ENCODE data around the gene CITED2. TPM values are rescaled to one million over a fixed set of nuclear protein-coding genes. Genes with fewer than 3 reads are reported as not detected.
"Not testable (repeated sequence)": the region's sequence is repeated elsewhere in the genome, so short reads cannot be mapped to it uniquely, and the experiment has no call there.

CITED2 gene
- total RNA-seq, 2 experiments from 2014 or later: 121 to 127 TPM

- Mint-ChIP-seq H3K4me3 (no peak overlapping the region), H3K36me3 (ENCODE audit: low read depth) (peaks cover 42% of the 10 kb centered on the region), H3K9me3 (no peaks in the 10 kb centered on the region), H3K27me3 (no peaks in the 10 kb centered on the region), H3K4me1 (peaks cover 41% of the 10 kb centered on the region), H3K27ac (peak overlapping the region; percentile 26)
- DNase-seq: no peak
- ChIA-PET POLR2A (interaction anchor here (0.7 to 1.8 kb wide), 12 partner anchors 9 to 519 kb away, joined by 3 to 9 read pairs (median 4); partner anchors contain the start of gene TXLNB), CTCF (interaction anchor here (0.6 to 8.0 kb wide), 51 partner anchors 9 to 1210 kb away, joined by 3 to 94 read pairs (median 4); partner anchors contain the start of genes CCDC28A and TXLNB)
Observed at GRCh38 chr6:139369568-139370282, 4.7 kb downstream of the CITED2 start.

GRCh38 chr6:139369068-139369467, 5.4 kb downstream of the CITED2 start:
- no peak for DNase-seq
- Mint-ChIP-seq H3K4me3 (no peak overlapping the region), H3K27me3 (no peaks in the 10 kb centered on the region), H3K4me1 (peaks cover 45% of the 10 kb centered on the region), H3K36me3 (ENCODE audit: low read depth) (peaks cover 38% of the 10 kb centered on the region), H3K9me3 (no peaks in the 10 kb centered on the region), H3K27ac (no peak overlapping the region)
- POLR2A ChIA-PET: interaction anchor here (0.8 to 1.8 kb wide), 10 partner anchors 9 to 256 kb away, joined by 3 to 9 read pairs (median 4); partner anchors contain the start of gene TXLNB
- CTCF ChIA-PET: interaction anchor here (0.6 to 8.0 kb wide), 37 partner anchors 9 to 1211 kb away, joined by 3 to 94 read pairs (median 4); partner anchors contain the start of gene CCDC28A

- Mint-ChIP-seq H3K36me3 (ENCODE audit: low read depth) (peaks cover 34% of the 10 kb centered on the region), H3K27me3 (no peaks in the 10 kb centered on the region), H3K4me3 (no peak overlapping the region), H3K9me3 (no peaks in the 10 kb centered on the region), H3K4me1 (peaks cover 48% of the 10 kb centered on the region), H3K27ac (no peak overlapping the region)
- ChIA-PET POLR2A (interaction anchor here (1.6 kb wide), 1 partner anchor 149 kb away, joined by 3 read pairs; no protein-coding TSS in a partner anchor), CTCF (interaction anchor here (0.6 to 2.6 kb wide), 2 partner anchors 149 to 203 kb away, joined by 4 to 7 read pairs; no protein-coding TSS in a partner anchor)
- no peak for DNase-seq
Observed at GRCh38 chr6:139368661-139369060, 5.8 kb downstream of the CITED2 start.

GRCh38 chr6:139367810-139368351, 6.6 kb downstream of the CITED2 start:
- H3K27me3 Mint-ChIP-seq: no peaks in the 10 kb centered on the region
- H3K4me1 Mint-ChIP-seq: peaks cover 56% of the 10 kb centered on the region
- no peak overlapping the region for H3K27ac Mint-ChIP-seq
- H3K9me3 Mint-ChIP-seq: no peaks in the 10 kb centered on the region
- H3K36me3 Mint-ChIP-seq (ENCODE audit: low read depth): peaks cover 26% of the 10 kb centered on the region
- ChIA-PET CTCF (interaction anchor here (0.6 to 2.6 kb wide), 2 partner anchors 149 to 202 kb away, joined by 4 to 7 read pairs; no protein-coding TSS in a partner anchor), POLR2A (interaction anchor here (1.6 kb wide), 1 partner anchor 148 kb away, joined by 3 read pairs; no protein-coding TSS in a partner anchor)
- DNase-seq: no peak
- H3K4me3 Mint-ChIP-seq: no peak overlapping the region

GRCh38 chr6:139364982-139365379, 9.5 kb downstream of the CITED2 start:
- Mint-ChIP-seq H3K9me3 (no peaks in the 10 kb centered on the region), H3K4me3 (no peak overlapping the region), H3K27me3 (no peaks in the 10 kb centered on the region), H3K36me3 (ENCODE audit: low read depth) (no peaks in the 10 kb centered on the region), H3K4me1 (peaks cover 47% of the 10 kb centered on the region), H3K27ac (no peak overlapping the region)
- no peak for DNase-seq
- POLR2A ChIA-PET: interaction anchor here (0.7 to 2.8 kb wide), 10 partner anchors 10 to 378 kb away, joined by 3 to 20 read pairs (median 4); partner anchors contain the start of genes CITED2, REPS1 and TXLNB
- CTCF ChIA-PET: interaction anchor here (0.6 to 2.5 kb wide), 52 partner anchors 9 to 778 kb away, joined by 3 to 170 read pairs (median 4); partner anchors contain the start of genes CCDC28A, CITED2 and TXLNB

- H3K4me1 Mint-ChIP-seq: peaks cover 41% of the 10 kb centered on the region
- H3K27ac Mint-ChIP-seq: no peak overlapping the region
- POLR2A ChIA-PET: interaction anchor here (0.7 to 2.8 kb wide), 12 partner anchors 10 to 377 kb away, joined by 3 to 20 read pairs (median 4); partner anchors contain the start of genes CITED2, REPS1 and TXLNB
- no peak for DNase-seq
- H3K36me3 Mint-ChIP-seq (ENCODE audit: low read depth): no peaks in the 10 kb centered on the region
- no peaks in the 10 kb centered on the region for H3K9me3 Mint-ChIP-seq
- no peaks in the 10 kb centered on the region for H3K27me3 Mint-ChIP-seq
- no peak overlapping the region for H3K4me3 Mint-ChIP-seq
- CTCF ChIA-PET: interaction anchor here (0.6 to 2.5 kb wide), 52 partner anchors 10 to 777 kb away, joined by 3 to 170 read pairs (median 4); partner anchors contain the start of genes CCDC28A, CITED2 and TXLNB
Observed at GRCh38 chr6:139364302-139364981, 10.0 kb downstream of the CITED2 start.

- ChIA-PET CTCF (interaction anchor here (0.7 to 2.5 kb wide), 30 partner anchors 10 to 773 kb away, joined by 3 to 170 read pairs (median 4); partner anchors contain the start of genes CITED2 and TXLNB), POLR2A (interaction anchor here (0.9 to 2.8 kb wide), 7 partner anchors 11 to 332 kb away, joined by 3 to 20 read pairs (median 10); partner anchors contain the start of genes CITED2 and TXLNB)
- peaks cover 40% of the 10 kb centered on the region for H3K4me1 Mint-ChIP-seq
- H3K36me3 Mint-ChIP-seq (ENCODE audit: low read depth); H3K27ac Mint-ChIP-seq; H3K9me3 Mint-ChIP-seq; H3K27me3 Mint-ChIP-seq; DNase-seq; H3K4me3 Mint-ChIP-seq: not testable (repeated sequence)
Observed at GRCh38 chr6:139363797-139364196, 10.7 kb downstream of the CITED2 start.

GRCh38 chr6:139363123-139363522, 11.3 kb downstream of the CITED2 start:
- POLR2A ChIA-PET; H3K36me3 Mint-ChIP-seq (ENCODE audit: low read depth); H3K27me3 Mint-ChIP-seq; H3K27ac Mint-ChIP-seq; H3K9me3 Mint-ChIP-seq; H3K4me3 Mint-ChIP-seq; DNase-seq: not testable (repeated sequence)
- peaks cover 37% of the 10 kb centered on the region for H3K4me1 Mint-ChIP-seq
- CTCF ChIA-PET: interaction anchor here (2.0 to 2.3 kb wide), 2 partner anchors 144 to 238 kb away, joined by 7 to 19 read pairs; no protein-coding TSS in a partner anchor

- no peak overlapping the region for H3K4me3 Mint-ChIP-seq
- no peaks in the 10 kb centered on the region for H3K36me3 Mint-ChIP-seq (ENCODE audit: low read depth)
- no peaks in the 10 kb centered on the region for H3K27me3 Mint-ChIP-seq
- H3K4me1 Mint-ChIP-seq: peaks cover 26% of the 10 kb centered on the region
- DNase-seq: no peak
- H3K27ac Mint-ChIP-seq: no peak overlapping the region
- POLR2A ChIA-PET: interaction anchor here (1.2 to 1.7 kb wide), 2 partner anchors 142 to 224 kb away, joined by 4 to 5 read pairs; no protein-coding TSS in a partner anchor
- H3K9me3 Mint-ChIP-seq: no peaks in the 10 kb centered on the region
- CTCF ChIA-PET: interaction anchor here (1.2 to 2.3 kb wide), 5 partner anchors 8 to 236 kb away, joined by 3 to 19 read pairs (median 5); no protein-coding TSS in a partner anchor
Observed at GRCh38 chr6:139361211-139361610, 13.2 kb downstream of the CITED2 start.

GRCh38 chr6:139356924-139357323, 17.5 kb downstream of the CITED2 start:
- Mint-ChIP-seq H3K27ac (no peak overlapping the region), H3K9me3 (peaks cover 4% of the 10 kb centered on the region), H3K4me3 (no peak overlapping the region), H3K4me1 (peaks cover 7% of the 10 kb centered on the region), H3K36me3 (ENCODE audit: low read depth) (no peaks in the 10 kb centered on the region), H3K27me3 (no peaks in the 10 kb centered on the region)
- POLR2A ChIA-PET: no interaction called here
- DNase-seq: no peak
- CTCF ChIA-PET: interaction anchor here (1.3 kb wide), 1 partner anchor 13 kb away, joined by 4 read pairs; no protein-coding TSS in a partner anchor

GRCh38 chr6:139355777-139356445, 18.5 kb downstream of the CITED2 start:
- Mint-ChIP-seq H3K4me1 (peaks cover under 1% of the 10 kb centered on the region), H3K36me3 (ENCODE audit: low read depth) (no peaks in the 10 kb centered on the region), H3K4me3 (no peak overlapping the region), H3K27me3 (no peaks in the 10 kb centered on the region), H3K27ac (no peak overlapping the region), H3K9me3 (peaks cover 4% of the 10 kb centered on the region)
- ChIA-PET POLR2A (no interaction called here), CTCF (interaction anchor here (1.3 to 2.9 kb wide), 3 partner anchors 14 to 137 kb away, joined by 3 to 14 read pairs (median 4); no protein-coding TSS in a partner anchor)
- no peak for DNase-seq

Measured in activated CD4-positive, alpha-beta memory T cell treated with anti-CD3 and anti-CD28 coated beads, Interleukin-2, amount 10 ng/mL, durations not matched to agents 7 days and 5 days (primary cell).